Esophagus muscularis mucosa (tissue), 3 donors: ENCODE data around the gene RMRP.

Experiments
- POLR2AphosphoS5 ChIP-seq, 2 donors: sonication (generic); formaldehyde crosslinking; IDR thresholded peaks; one replicate each; pipeline ENCODE4 v1.6.1; 2017; ENCODE audit warnings: antibody characterized with exemption in 2 of 2
- TF ChIP-seq, protein P1 (sequence below), 3 experiments: fragments of 200-600 bp in 2 of 3; fragments of 450-650 bp in 1 of 3; sonication (generic) in 2 of 3; IDR thresholded peaks; one replicate each; pipeline ENCODE4 v1.5.1; 2017 to 2019; ENCODE audit warnings: antibody characterized with exemption in 3 of 3, mild to moderate bottlenecking in 2 of 3, moderate library complexity in 1 of 3

DNA sequence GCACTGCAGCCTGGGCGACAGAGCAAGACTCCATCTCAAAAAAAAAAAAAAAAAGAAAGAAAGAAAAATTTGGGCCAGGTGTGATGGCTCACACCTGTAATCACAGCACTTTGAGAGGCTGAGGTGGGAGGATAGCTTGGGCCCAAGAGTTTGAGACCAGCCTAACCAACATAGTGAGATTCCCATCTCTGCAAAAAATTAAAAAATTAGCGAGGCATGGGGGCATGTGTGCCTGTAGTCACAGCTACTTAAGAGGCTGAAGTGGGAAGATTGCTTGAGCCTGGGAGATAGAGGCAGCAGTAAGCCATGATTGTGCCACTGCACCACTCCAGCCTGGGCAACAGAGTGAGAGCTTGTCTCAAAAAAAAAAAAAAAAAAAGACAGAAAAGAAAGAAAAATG lies 4.2 kb downstream of the RMRP start:
- TF ChIP-seq, protein P1, sequence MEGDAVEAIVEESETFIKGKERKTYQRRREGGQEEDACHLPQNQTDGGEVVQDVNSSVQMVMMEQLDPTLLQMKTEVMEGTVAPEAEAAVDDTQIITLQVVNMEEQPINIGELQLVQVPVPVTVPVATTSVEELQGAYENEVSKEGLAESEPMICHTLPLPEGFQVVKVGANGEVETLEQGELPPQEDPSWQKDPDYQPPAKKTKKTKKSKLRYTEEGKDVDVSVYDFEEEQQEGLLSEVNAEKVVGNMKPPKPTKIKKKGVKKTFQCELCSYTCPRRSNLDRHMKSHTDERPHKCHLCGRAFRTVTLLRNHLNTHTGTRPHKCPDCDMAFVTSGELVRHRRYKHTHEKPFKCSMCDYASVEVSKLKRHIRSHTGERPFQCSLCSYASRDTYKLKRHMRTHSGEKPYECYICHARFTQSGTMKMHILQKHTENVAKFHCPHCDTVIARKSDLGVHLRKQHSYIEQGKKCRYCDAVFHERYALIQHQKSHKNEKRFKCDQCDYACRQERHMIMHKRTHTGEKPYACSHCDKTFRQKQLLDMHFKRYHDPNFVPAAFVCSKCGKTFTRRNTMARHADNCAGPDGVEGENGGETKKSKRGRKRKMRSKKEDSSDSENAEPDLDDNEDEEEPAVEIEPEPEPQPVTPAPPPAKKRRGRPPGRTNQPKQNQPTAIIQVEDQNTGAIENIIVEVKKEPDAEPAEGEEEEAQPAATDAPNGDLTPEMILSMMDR (IDR thresholded peaks at IDR 0.05), result no peak
- no peak for TF ChIP-seq POLR2AphosphoS5 (IDR thresholded peaks at IDR 0.05)
